Activated CD4-positive, alpha-beta T cell treated with anti-CD3 and anti-CD28 coated beads for 36 hours (primary cell): ENCODE measurements around the gene CTSZ. TPM values are rescaled to one million over a fixed set of nuclear protein-coding genes. Genes with fewer than 3 reads are reported as not detected.

Experiments used
- ATAC-seq: fragments of 200-7000 bp; cut with Tn5 transposase; one replicate; pipeline ENCODE4 v1.10.0; 2021; ENCODE audit warnings: mild to moderate bottlenecking, moderate library complexity
- CTCF ChIA-PET: fragments of 350-600 bp; sonication (Branson Sonifier 250); formaldehyde crosslinking; loops from one replicate; lab custom pipeline; 2021; ENCODE audit warnings: antibody characterized with exemption; lab: Charles Lee
- POLR2A ChIA-PET: fragments of 350-600 bp; sonication (Branson Sonifier 250); formaldehyde crosslinking; loops from one replicate; lab custom pipeline; 2021; ENCODE audit warnings: antibody characterized with exemption, inconsistent platforms; lab: Charles Lee
- DNase-seq: peaks from one replicate; pipeline ENCODE4 v3.0.0-alpha.2; 2020
- H3K27ac Mint-ChIP-seq: one replicate; pipeline ENCODE4 v1.8.0; 2021; ENCODE audit warnings: mixed read lengths
- H3K27me3 Mint-ChIP-seq: one replicate; pipeline ENCODE4 v1.8.0; 2021; ENCODE audit warnings: mixed read lengths
- H3K36me3 Mint-ChIP-seq: one replicate; pipeline ENCODE4 v1.8.0; 2021; ENCODE audit warnings: low read depth, mixed read lengths
- H3K4me1 Mint-ChIP-seq: one replicate; pipeline ENCODE4 v1.8.0; 2021; ENCODE audit warnings: mixed read lengths
- H3K4me3 Mint-ChIP-seq: one replicate; pipeline ENCODE4 v1.8.0; 2021; ENCODE audit warnings: mild to moderate bottlenecking, moderate library complexity, mixed read lengths
- H3K9me3 Mint-ChIP-seq: one replicate; pipeline ENCODE4 v1.8.0; 2021; ENCODE audit warnings: low read depth, mixed read lengths
- intact Hi-C, 2 experiments: fragments of 100-400 bp; cut with DNase I in 1 of 2; cut with micrococcal nuclease in 1 of 2; formaldehyde crosslinking; loops; one replicate each; pipeline versions ENCODE4 v1.14.2 to v1.15.1; 2022 to 2024; cut with DNase I, micrococcal nuclease
- total RNA-seq, 2 experiments: library from RNA; stranded (reverse); gene quantifications; one replicate each; pipeline ENCODE4 v1.2.3, GENCODE V29; 2021

CTSZ gene
- total RNA-seq = 10 to 100 TPM; 26.6 to 29.4 TPM

- peak; percentile 68 for ATAC-seq
- peaks cover 7% of the 10 kb centered on the region for H3K36me3 Mint-ChIP-seq
- H3K27me3 Mint-ChIP-seq = no peaks in the 10 kb centered on the region
- ChIA-PET CTCF (no interaction called here), POLR2A (no interaction called here)
- intact Hi-C loops = loop anchor here in 1 of 2 experiments (1.0 kb wide), 2 partner anchors 25 to 26 kb away; partner anchors contain the start of genes ATP5F1E and NELFCD
- H3K4me3 Mint-ChIP-seq = peak within 1 kb of the TSS; percentile 69
- no peaks in the 10 kb centered on the region for H3K9me3 Mint-ChIP-seq
- peak; percentile 70 for DNase-seq
- peaks cover 34% of the 10 kb centered on the region for H3K4me1 Mint-ChIP-seq
- H3K27ac Mint-ChIP-seq = peak within 1 kb of the TSS; percentile 69
Observed at GRCh38 chr20:59006864-59007664, at the start of gene CTSZ. TSS of gene CTSZ (minus strand) at chr20:59007254. CDS start at chr20:59007128, 126 bp downstream.

GRCh38 chr20:59055302-59055701 lies 48.2 kb upstream of the CTSZ start:
- ATAC-seq (no peak), DNase-seq (no peak)
- Mint-ChIP-seq H3K4me1 (no peaks in the 10 kb centered on the region), H3K27ac (no peak overlapping the region), H3K36me3 (no peaks in the 10 kb centered on the region), H3K4me3 (no peak overlapping the region), H3K9me3 (no peaks in the 10 kb centered on the region), H3K27me3 (peaks cover 7% of the 10 kb centered on the region)
- intact Hi-C loops = no loop called here
- POLR2A ChIA-PET = no interaction called here
- CTCF ChIA-PET = interaction anchor here (1.3 to 2.5 kb wide), 2 partner anchors 152 to 166 kb away, joined by 5 to 9 read pairs; no protein-coding TSS in a partner anchor

GRCh38 chr20:59051666-59052185 lies 44.7 kb upstream of the CTSZ start:
- ChIA-PET CTCF (interaction anchor here (0.6 to 0.9 kb wide), 2 partner anchors 15 to 156 kb away, joined by 3 read pairs; no protein-coding TSS in a partner anchor), POLR2A (no interaction called here)
- H3K9me3 Mint-ChIP-seq = no peaks in the 10 kb centered on the region
- DNase-seq = no peak
- no peak overlapping the region for H3K27ac Mint-ChIP-seq
- H3K27me3 Mint-ChIP-seq = peaks cover 7% of the 10 kb centered on the region
- intact Hi-C loops = no loop called here
- H3K4me3 Mint-ChIP-seq = no peak overlapping the region
- H3K4me1 Mint-ChIP-seq = peaks cover 16% of the 10 kb centered on the region
- no peaks in the 10 kb centered on the region for H3K36me3 Mint-ChIP-seq
- no peak for ATAC-seq

- peaks cover 17% of the 10 kb centered on the region for H3K4me1 Mint-ChIP-seq
- H3K9me3 Mint-ChIP-seq = no peaks in the 10 kb centered on the region
- ChIA-PET POLR2A (no interaction called here), CTCF (interaction anchor here (0.8 to 1.9 kb wide), 3 partner anchors 14 to 159 kb away, joined by 3 to 6 read pairs (median 5); no protein-coding TSS in a partner anchor)
- H3K27me3 Mint-ChIP-seq = peaks cover 7% of the 10 kb centered on the region
- no peak overlapping the region for H3K4me3 Mint-ChIP-seq
- no peak overlapping the region for H3K27ac Mint-ChIP-seq
- H3K36me3 Mint-ChIP-seq = no peaks in the 10 kb centered on the region
- ATAC-seq (no peak), DNase-seq (no peak)
- intact Hi-C loops = no loop called here
Observed at GRCh38 chr20:59050437-59050836, 43.4 kb upstream of the CTSZ start.

GRCh38 chr20:59048681-59049030 lies 41.6 kb upstream of the CTSZ start:
- Mint-ChIP-seq H3K4me1 (peaks cover 21% of the 10 kb centered on the region), H3K27ac (peak overlapping the region; percentile 44), H3K9me3 (no peaks in the 10 kb centered on the region), H3K36me3 (no peaks in the 10 kb centered on the region), H3K27me3 (peaks cover 1% of the 10 kb centered on the region), H3K4me3 (no peak overlapping the region)
- CTCF ChIA-PET = no interaction called here
- ATAC-seq (no peak), DNase-seq (no peak)
- intact Hi-C loops = loop anchor here in 1 of 2 experiments (1.0 to 2.0 kb wide), 2 partner anchors 26 to 118 kb away; no protein-coding TSS in a partner anchor
- POLR2A ChIA-PET = no interaction called here

- intact Hi-C loops = loop anchor here in 1 of 2 experiments (1.0 to 2.0 kb wide), 2 partner anchors 26 to 119 kb away; no protein-coding TSS in a partner anchor
- DNase-seq (peak; percentile 59), ATAC-seq (peak; percentile 90)
Observed at GRCh38 chr20:59047938-59048680, 41.1 kb upstream of the CTSZ start.

GRCh38 chr20:59046862-59047261 lies 39.8 kb upstream of the CTSZ start:
- intact Hi-C loops = no loop called here
- peaks cover 28% of the 10 kb centered on the region for H3K4me1 Mint-ChIP-seq
- H3K27me3 Mint-ChIP-seq = peaks cover 1% of the 10 kb centered on the region
- no peaks in the 10 kb centered on the region for H3K36me3 Mint-ChIP-seq
- no peak overlapping the region for H3K27ac Mint-ChIP-seq
- POLR2A ChIA-PET = no interaction called here
- H3K9me3 Mint-ChIP-seq = no peaks in the 10 kb centered on the region
- H3K4me3 Mint-ChIP-seq = no peak overlapping the region
- CTCF ChIA-PET = interaction anchor here (0.8 to 1.9 kb wide), 2 partner anchors 41 to 160 kb away, joined by 3 to 7 read pairs; no protein-coding TSS in a partner anchor
- ATAC-seq = no peak
- no peak for DNase-seq

More at GRCh38 chr20:59047938-59048680, 41.1 kb upstream of the CTSZ start:
- ChIA-PET POLR2A (no interaction called here), CTCF (interaction anchor here (1.9 kb wide), 1 partner anchor 159 kb away, joined by 7 read pairs; no protein-coding TSS in a partner anchor)
- no peaks in the 10 kb centered on the region for H3K36me3 Mint-ChIP-seq
- H3K4me3 Mint-ChIP-seq = no peak overlapping the region
- no peaks in the 10 kb centered on the region for H3K9me3 Mint-ChIP-seq
- H3K27me3 Mint-ChIP-seq = peaks cover 1% of the 10 kb centered on the region
- H3K4me1 Mint-ChIP-seq = peaks cover 27% of the 10 kb centered on the region
- H3K27ac Mint-ChIP-seq = peak overlapping the region; percentile 44

GRCh38 chr20:59044796-59045195 lies 37.7 kb upstream of the CTSZ start:
- ChIA-PET CTCF (interaction anchor here (1.0 to 2.0 kb wide), 3 partner anchors 12 to 107 kb away, joined by 3 to 6 read pairs (median 5); partner anchors contain the start of gene ATP5F1E), POLR2A (no interaction called here)

GRCh38 chr20:59044295-59044694 lies 37.2 kb upstream of the CTSZ start:
- no peaks in the 10 kb centered on the region for H3K9me3 Mint-ChIP-seq
- intact Hi-C loops = no loop called here
- POLR2A ChIA-PET = no interaction called here
- ATAC-seq = no peak
- H3K36me3 Mint-ChIP-seq = peaks cover 21% of the 10 kb centered on the region
- H3K4me3 Mint-ChIP-seq = no peak overlapping the region
- H3K4me1 Mint-ChIP-seq = peaks cover 49% of the 10 kb centered on the region
- H3K27ac Mint-ChIP-seq = no peak overlapping the region
- DNase-seq = no peak
- CTCF ChIA-PET = interaction anchor here (2.0 kb wide), 1 partner anchor 12 kb away, joined by 6 read pairs; the partner anchor contains the start of gene ATP5F1E
- no peaks in the 10 kb centered on the region for H3K27me3 Mint-ChIP-seq

More at GRCh38 chr20:59044796-59045195, 37.7 kb upstream of the CTSZ start:
- intact Hi-C loops = no loop called here
- ATAC-seq (no peak), DNase-seq (no peak)
- Mint-ChIP-seq H3K36me3 (peaks cover 19% of the 10 kb centered on the region), H3K9me3 (no peaks in the 10 kb centered on the region), H3K27me3 (no peaks in the 10 kb centered on the region), H3K4me1 (peaks cover 45% of the 10 kb centered on the region), H3K27ac (no peak overlapping the region), H3K4me3 (no peak overlapping the region)

GRCh38 chr20:59043698-59044097 lies 36.6 kb upstream of the CTSZ start:
- peaks cover 54% of the 10 kb centered on the region for H3K4me1 Mint-ChIP-seq
- POLR2A ChIA-PET = interaction anchor here (2.4 kb wide), 1 partner anchor 11 kb away, joined by 16 read pairs; the partner anchor contains the start of gene ATP5F1E
- no peaks in the 10 kb centered on the region for H3K9me3 Mint-ChIP-seq
- peak overlapping the region; percentile 77 for H3K27ac Mint-ChIP-seq
- no peak for ATAC-seq
- DNase-seq = peak; percentile 17
- CTCF ChIA-PET = interaction anchor here (0.8 to 2.0 kb wide), 6 partner anchors 11 to 178 kb away, joined by 3 to 6 read pairs (median 4); partner anchors contain the start of gene ATP5F1E
- peaks cover 22% of the 10 kb centered on the region for H3K36me3 Mint-ChIP-seq
- H3K27me3 Mint-ChIP-seq = no peaks in the 10 kb centered on the region
- H3K4me3 Mint-ChIP-seq = peak overlapping the region; percentile 67
- intact Hi-C loops = loop anchor here (2.0 kb wide), 2 partner anchors 63 to 151 kb away; partner anchors contain the start of gene NELFCD (in 1 of the 2)
